Ammon's horn (tissue), 1 donor: Measurements from ENCODE around the gene C2orf74.
A peak's percentile ranks its signal among the peaks of the same experiment; 100 is the strongest.
"Not testable (repeated sequence)": the region's sequence is repeated elsewhere in the genome, so short reads cannot be mapped to it uniquely, and the experiment has no call there.

Experiments used
- DNase-seq: peaks from one replicate; pipeline ENCODE4 v3.0.0-alpha.2; 2016; ENCODE audit warnings: low spot score

The C2orf74 gene

GRCh38 chr2:61161888-61162287, at the start of gene C2orf74:
Gene C2orf74 (plus strand): TSS chr2:61162188. CDS start chr2:61162515, 327 bp downstream.
- DNase-seq = no peak

GRCh38 chr2:61114147-61114546, 47.8 kb upstream of the C2orf74 start:
- DNase-seq = no peak

- DNase-seq = no peak
These were observed 45.7 kb upstream of the C2orf74 start for GRCh38 chr2:61116302-61116701.

- no peak for DNase-seq
These were observed 44.5 kb upstream of the C2orf74 start for GRCh38 chr2:61117534-61117933.

GRCh38 chr2:61125123-61125710, 36.8 kb upstream of the C2orf74 start:
- DNase-seq = no peak

GRCh38 chr2:61125798-61126197, 36.2 kb upstream of the C2orf74 start:
- no peak for DNase-seq

GRCh38 chr2:61128122-61128521, 33.9 kb upstream of the C2orf74 start:
- DNase-seq = not testable (repeated sequence)

- peak; percentile 14 for DNase-seq
These were observed 27.8 kb upstream of the C2orf74 start for GRCh38 chr2:61134141-61134540.

GRCh38 chr2:61135510-61135909, 26.5 kb upstream of the C2orf74 start:
- peak; percentile 79 for DNase-seq

- no peak for DNase-seq
These were observed 23.1 kb upstream of the C2orf74 start for GRCh38 chr2:61138859-61139258.

GRCh38 chr2:61141151-61141550, 20.8 kb upstream of the C2orf74 start:
- DNase-seq = no peak

GRCh38 chr2:61144697-61145268, 17.2 kb upstream of the C2orf74 start:
- DNase-seq = peak; percentile 95

- no peak for DNase-seq
These were observed 16.0 kb upstream of the C2orf74 start for GRCh38 chr2:61145990-61146389.

- not testable (repeated sequence) for DNase-seq
These were observed 13.9 kb upstream of the C2orf74 start for GRCh38 chr2:61148091-61148490.

- no peak for DNase-seq
These were observed 12.9 kb upstream of the C2orf74 start for GRCh38 chr2:61149074-61149473.

- no peak for DNase-seq
These were observed 10.6 kb upstream of the C2orf74 start for GRCh38 chr2:61151436-61151835.

- no peak for DNase-seq
These were observed 4.5 kb upstream of the C2orf74 start for GRCh38 chr2:61157371-61158003.

GRCh38 chr2:61158356-61158955, 3.5 kb upstream of the C2orf74 start:
- no peak for DNase-seq

- DNase-seq = no peak
These were observed 733 bp downstream of the C2orf74 start for GRCh38 chr2:61162721-61163120.

GRCh38 chr2:61165082-61165481, 3.1 kb downstream of the C2orf74 start:
- DNase-seq = not testable (repeated sequence)

- DNase-seq = no peak
These were observed 4.0 kb downstream of the C2orf74 start for GRCh38 chr2:61165946-61166345.

- no peak for DNase-seq
These were observed 5.6 kb downstream of the C2orf74 start for GRCh38 chr2:61167579-61167978.

- no peak for DNase-seq
These were observed 10.7 kb downstream of the C2orf74 start for GRCh38 chr2:61172671-61173070.
